ENCODE measurements around the gene THSD4.
A peak's percentile ranks its signal among the peaks of the same experiment; 100 is the strongest.

THSD4 gene

DNA sequence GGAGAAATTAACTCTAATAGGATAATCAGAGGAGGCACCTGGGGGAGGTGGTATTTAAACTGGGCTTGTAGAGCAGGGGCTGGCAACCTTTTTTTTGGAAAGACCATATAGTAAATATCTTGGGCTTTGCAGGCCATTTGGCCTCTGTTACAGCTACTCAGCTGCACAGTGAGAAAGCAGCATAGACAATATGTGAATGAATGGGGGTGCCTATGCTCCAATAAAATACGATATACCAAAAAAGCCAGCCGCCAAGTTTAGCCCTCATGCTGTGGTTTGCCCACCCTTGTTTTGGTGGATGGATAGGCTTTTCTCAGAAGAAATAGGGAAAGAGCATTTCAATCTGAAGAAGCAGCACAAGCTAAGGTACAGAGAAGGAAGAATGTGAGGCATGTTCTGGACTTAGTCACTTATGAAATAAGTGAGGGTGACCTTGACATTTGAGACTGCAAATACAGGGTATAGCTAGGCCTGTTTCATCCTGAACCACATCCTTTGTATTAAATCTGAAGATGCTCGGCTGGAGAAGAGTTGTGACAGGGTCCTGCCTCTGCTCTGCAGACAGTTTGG, 564.0 kb downstream of the THSD4 start:
- H3K4me3 ChIP-seq (ENCODE audit: low read depth, low read length): no peak overlapping the region
- TF ChIP-seq, protein P1, sequence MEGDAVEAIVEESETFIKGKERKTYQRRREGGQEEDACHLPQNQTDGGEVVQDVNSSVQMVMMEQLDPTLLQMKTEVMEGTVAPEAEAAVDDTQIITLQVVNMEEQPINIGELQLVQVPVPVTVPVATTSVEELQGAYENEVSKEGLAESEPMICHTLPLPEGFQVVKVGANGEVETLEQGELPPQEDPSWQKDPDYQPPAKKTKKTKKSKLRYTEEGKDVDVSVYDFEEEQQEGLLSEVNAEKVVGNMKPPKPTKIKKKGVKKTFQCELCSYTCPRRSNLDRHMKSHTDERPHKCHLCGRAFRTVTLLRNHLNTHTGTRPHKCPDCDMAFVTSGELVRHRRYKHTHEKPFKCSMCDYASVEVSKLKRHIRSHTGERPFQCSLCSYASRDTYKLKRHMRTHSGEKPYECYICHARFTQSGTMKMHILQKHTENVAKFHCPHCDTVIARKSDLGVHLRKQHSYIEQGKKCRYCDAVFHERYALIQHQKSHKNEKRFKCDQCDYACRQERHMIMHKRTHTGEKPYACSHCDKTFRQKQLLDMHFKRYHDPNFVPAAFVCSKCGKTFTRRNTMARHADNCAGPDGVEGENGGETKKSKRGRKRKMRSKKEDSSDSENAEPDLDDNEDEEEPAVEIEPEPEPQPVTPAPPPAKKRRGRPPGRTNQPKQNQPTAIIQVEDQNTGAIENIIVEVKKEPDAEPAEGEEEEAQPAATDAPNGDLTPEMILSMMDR (IDR thresholded peaks at IDR 0.05; ENCODE audit: control insufficient read depth, extremely low read depth, insufficient read depth): no peak

GRCh38 chr15:71679793-71680353, 564.6 kb downstream of the THSD4 start:
- H3K4me3 ChIP-seq (ENCODE audit: low read depth, low read length): no peak overlapping the region
- TF ChIP-seq, protein P1 (IDR thresholded peaks at IDR 0.05; ENCODE audit: control insufficient read depth, extremely low read depth, insufficient read depth): no peak
- peak; percentile 83 for DNase-seq (ENCODE audit: low read depth)

More for the DNA sequence above, 564.0 kb downstream of the THSD4 start:
- no peak for DNase-seq (ENCODE audit: low read depth)

DNA sequence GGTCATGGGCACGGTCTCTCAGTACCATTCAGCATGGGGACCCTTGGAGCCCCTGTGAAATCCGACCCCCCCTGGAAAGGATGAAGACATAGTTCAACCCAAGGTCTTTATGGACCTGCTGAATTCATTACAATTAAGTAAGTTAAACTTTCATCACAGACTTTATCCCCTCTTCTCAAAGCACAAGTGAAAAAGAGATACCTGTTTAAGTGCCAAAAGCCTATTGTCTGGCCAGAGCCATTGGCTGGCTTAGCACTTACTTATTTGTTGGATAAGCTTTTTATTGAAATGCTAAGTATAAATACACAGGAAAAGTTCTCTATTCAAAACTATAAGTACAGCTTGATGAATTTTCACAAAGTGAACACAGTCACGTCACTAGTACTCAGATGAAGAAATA, 566.7 kb downstream of the THSD4 start:
- DNase-seq (ENCODE audit: low read depth): no peak
- H3K4me3 ChIP-seq (ENCODE audit: low read depth, low read length): no peak overlapping the region
- TF ChIP-seq, protein P1 (IDR thresholded peaks at IDR 0.05; ENCODE audit: control insufficient read depth, extremely low read depth, insufficient read depth): no peak

- TF ChIP-seq, protein P1 (IDR thresholded peaks at IDR 0.05; ENCODE audit: control insufficient read depth, extremely low read depth, insufficient read depth): no peak
- DNase-seq (ENCODE audit: low read depth): no peak
- no peak overlapping the region for H3K4me3 ChIP-seq (ENCODE audit: low read depth, low read length)
Measured at GRCh38 chr15:71683411-71684274, 568.4 kb downstream of the THSD4 start.

DNA sequence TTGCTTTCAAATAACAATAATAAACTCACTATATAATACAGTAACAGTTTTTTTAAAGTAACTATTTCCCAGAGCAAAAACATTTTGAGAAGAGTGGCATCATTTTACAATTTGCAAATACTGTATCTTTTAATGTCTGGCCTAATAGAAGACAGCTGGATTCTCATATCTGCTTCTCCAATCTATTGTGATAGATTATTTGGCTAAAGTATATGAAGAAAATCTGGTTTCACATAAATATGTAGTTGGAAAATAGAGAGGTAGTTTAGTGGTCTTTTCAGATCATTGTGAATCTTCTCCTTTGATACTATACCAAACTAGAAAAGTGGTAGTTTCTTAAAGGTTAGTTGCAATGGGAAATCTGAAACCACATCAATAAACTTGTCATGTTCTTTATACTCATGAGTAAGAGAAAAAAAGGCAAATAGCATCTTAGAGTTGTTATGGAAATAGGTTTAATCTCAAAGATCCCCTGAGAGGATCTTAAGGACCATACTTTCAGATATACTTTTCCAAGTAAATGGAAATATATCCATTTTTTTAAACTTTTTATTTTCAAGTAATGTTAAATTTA, 570.2 kb downstream of the THSD4 start:
- H3K4me3 ChIP-seq (ENCODE audit: low read depth, low read length): no peak overlapping the region
- DNase-seq (ENCODE audit: low read depth): no peak
- TF ChIP-seq, protein P1 (IDR thresholded peaks at IDR 0.05; ENCODE audit: control insufficient read depth, extremely low read depth, insufficient read depth): no peak

GRCh38 chr15:71686221-71687050, 571.2 kb downstream of the THSD4 start:
- TF ChIP-seq, protein P1 (IDR thresholded peaks at IDR 0.05; ENCODE audit: control insufficient read depth, extremely low read depth, insufficient read depth): no peak
- DNase-seq (ENCODE audit: low read depth): no peak
- no peak overlapping the region for H3K4me3 ChIP-seq (ENCODE audit: low read depth, low read length)
